C4-2B (cell line): ENCODE results near the gene GNAL.

Source experiments
- H3K27ac ChIP-seq: fragments of 450-650 bp; 2 replicates; pipeline ENCODE4 v1.5.1; 2017
- CTCF ChIP-seq: fragments of 450-650 bp; conservative IDR thresholded peaks from 2 replicates; pipeline ENCODE4 v1.5.1; 2017; ENCODE audit warnings: mild to moderate bottlenecking
- ZFX ChIP-seq: fragments of 450-650 bp; IDR thresholded peaks from 2 replicates; pipeline ENCODE4 v1.6.1; 2017

The GNAL gene

DNA sequence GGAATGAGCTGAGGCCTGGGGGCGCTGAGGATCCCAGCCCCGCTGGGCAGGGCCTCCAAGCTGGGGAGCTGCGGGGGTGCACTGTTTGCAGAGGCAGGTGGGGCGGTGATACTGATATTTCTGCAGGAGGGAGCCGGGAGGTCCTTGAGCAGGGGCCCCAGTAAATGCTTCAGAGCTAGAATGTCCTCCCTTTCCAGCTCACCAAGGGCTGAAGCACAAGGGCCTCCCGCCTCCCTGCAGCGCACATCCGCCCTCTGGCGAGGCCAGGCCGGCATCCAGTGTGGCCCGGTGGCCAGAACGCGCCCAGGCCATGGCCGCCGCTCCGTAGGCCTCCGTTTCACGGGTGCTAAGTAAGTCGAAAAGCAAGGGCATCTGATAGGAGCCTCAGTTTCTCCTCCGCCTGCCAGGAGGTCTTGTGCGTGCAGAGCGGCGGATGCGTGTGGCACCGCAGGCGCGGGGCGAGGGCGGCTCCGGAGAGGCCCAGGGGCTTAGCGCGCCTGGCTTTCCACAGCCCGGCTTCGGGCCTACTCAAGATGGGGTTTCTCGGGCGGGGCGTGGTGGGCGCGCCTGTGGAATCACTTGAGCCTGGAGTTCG, 132.7 kb downstream of the GNAL start:
- TF ChIP-seq CTCF, result no peak
- H3K27ac ChIP-seq, result no peak overlapping the region

- TF ChIP-seq CTCF (no peak), ZFX (no peak)
- H3K27ac ChIP-seq, result no peak overlapping the region
Measured at GRCh38 chr18:11823545-11823944, 134.5 kb downstream of the GNAL start.

DNA sequence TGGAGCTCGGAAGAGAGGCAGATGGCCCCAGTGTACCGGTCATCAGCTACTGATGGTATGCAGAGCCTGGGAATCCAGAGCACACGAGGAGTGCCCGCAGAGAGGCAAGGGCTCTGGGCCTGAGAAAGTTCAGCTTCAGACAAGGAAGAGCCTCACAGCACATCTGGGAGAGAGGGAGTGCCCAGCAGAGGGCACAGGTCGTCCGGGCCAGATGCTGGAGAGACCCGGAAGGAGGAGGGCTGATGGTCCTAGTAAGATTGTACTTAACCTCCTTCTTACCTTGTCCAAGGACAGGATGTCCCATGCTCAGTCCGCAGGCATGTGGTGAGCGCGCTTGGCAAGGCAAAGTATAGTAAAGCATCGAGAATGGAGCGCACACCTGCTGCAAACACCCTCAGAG, 137.8 kb downstream of the GNAL start:
- H3K27ac ChIP-seq, result no peak overlapping the region
- TF ChIP-seq CTCF (no peak), ZFX (no peak)

GRCh38 chr18:11828786-11829432, 139.8 kb downstream of the GNAL start:
- TF ChIP-seq ZFX (no peak), CTCF (no peak)
- no peak overlapping the region for H3K27ac ChIP-seq

GRCh38 chr18:11830585-11830984, 141.5 kb downstream of the GNAL start:
- H3K27ac ChIP-seq, result no peak overlapping the region
- TF ChIP-seq ZFX (no peak), CTCF (no peak)

GRCh38 chr18:11831921-11832320, 142.9 kb downstream of the GNAL start:
- TF ChIP-seq CTCF, result no peak
- no peak for TF ChIP-seq ZFX
- H3K27ac ChIP-seq, result no peak overlapping the region

DNA sequence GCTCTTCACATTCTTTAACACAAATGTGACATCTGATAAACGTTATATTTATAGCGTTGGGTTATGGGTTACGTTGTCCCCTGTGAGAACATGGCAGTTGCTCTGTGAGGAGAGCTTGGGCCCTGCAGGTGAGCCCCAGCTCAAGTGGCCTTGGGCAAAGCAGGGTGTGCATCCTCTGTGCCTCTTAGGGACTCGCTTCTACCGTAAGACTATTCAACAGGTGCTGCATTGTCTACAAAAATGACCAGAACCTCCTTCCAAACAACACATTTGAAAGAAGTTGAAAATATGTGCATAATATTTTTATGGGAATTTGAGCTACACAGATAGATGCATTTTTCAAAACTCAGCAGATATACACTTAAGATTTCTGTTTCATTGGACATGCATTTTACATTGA, 145.7 kb downstream of the GNAL start:
- no peak overlapping the region for H3K27ac ChIP-seq
- TF ChIP-seq ZFX, result no peak
- no peak for TF ChIP-seq CTCF
